K562 (cell line): ENCODE measurements around the gene AMBRA1. TPM values are rescaled to one million over a fixed set of nuclear protein-coding genes. Genes with fewer than 3 reads are reported as not detected.
A peak's percentile ranks its signal among the peaks of the same experiment; 100 is the strongest.

ENCODE experiments used
- CBX1 ChIP-seq: sonication (generic); IDR thresholded peaks from 2 replicates; pipeline ENCODE4 v1.6.1; 2016; ENCODE audit warnings: antibody characterized with exemption, low read depth, mild to moderate bottlenecking
- CBX8 ChIP-seq: fragments of 200-600 bp; sonication (generic); IDR thresholded peaks from 2 replicates; pipeline ENCODE4 v1.6.1; 2012; ENCODE audit warnings: borderline replicate concordance, mixed run types, low read depth, mild to moderate bottlenecking, moderate library complexity, mixed read lengths, low read length, control low read depth, inconsistent platforms; ENCODE audit not compliant: poor library complexity, severe bottlenecking; ENCODE audit errors: extremely low read depth
- CTBP1 ChIP-seq: fragments of 450-650 bp; IDR thresholded peaks from 2 replicates; pipeline ENCODE4 v1.6.1; 2016; ENCODE audit warnings: borderline replicate concordance
- FOXP4 ChIP-seq: sonication (generic); formaldehyde crosslinking; IDR thresholded peaks from 2 replicates; pipeline ENCODE4 v1.8.0; 2022; ENCODE audit warnings: mild to moderate bottlenecking, missing genetic modification reagents, borderline replicate concordance
- HMBOX1 ChIP-seq: sonication (generic); IDR thresholded peaks from 2 replicates; pipeline ENCODE4 v1.6.1; 2016
- IRF1 ChIP-seq: sonication (generic); formaldehyde crosslinking; IDR thresholded peaks from 2 replicates; pipeline ENCODE4 v1.8.0; 2022; ENCODE audit warnings: missing genetic modification reagents, mild to moderate bottlenecking, borderline replicate concordance
- JUND ChIP-seq, 2 experiments: IDR thresholded peaks; 2 replicates in 1 of 2; 3 replicates in 1 of 2; pipeline ENCODE4 v1.6.1; 2011; ENCODE audit warnings: borderline replicate concordance in 2 of 2, low read depth in 2 of 2, low read length in 2 of 2, improper control_type of control experiment in 1 of 2, missing biosample characterization in 1 of 2, missing genetic modification characterization in 1 of 2, missing genetic modification reagents in 1 of 2
- MAFF ChIP-seq: IDR thresholded peaks from 2 replicates; pipeline ENCODE4 v1.6.1; 2012; ENCODE audit warnings: low read length, improper control_type of control experiment
- MAFK ChIP-seq: IDR thresholded peaks from 2 replicates; pipeline ENCODE4 v1.6.1; 2011; ENCODE audit warnings: low read length, improper control_type of control experiment
- MCM7 ChIP-seq, 2 experiments: fragments of 450-650 bp; IDR thresholded peaks; 2 replicates each; pipeline ENCODE4 v1.6.1; 2016 to 2018
- MYBL2 ChIP-seq, 2 experiments: fragments of 450-650 bp in 1 of 2; sonication (generic) in 1 of 2; formaldehyde crosslinking in 1 of 2; IDR thresholded peaks; 2 replicates each; pipeline versions ENCODE4 v1.6.1 to v1.8.1; 2017 to 2022; ENCODE audit warnings: borderline replicate concordance in 1 of 2, inconsistent platforms in 1 of 2, low read depth in 1 of 2, mild to moderate bottlenecking in 1 of 2, missing genetic modification reagents in 1 of 2, moderate library complexity in 1 of 2
- NCOA4 ChIP-seq: fragments of 450-650 bp; IDR thresholded peaks from 2 replicates; pipeline ENCODE4 v1.6.1; 2018; ENCODE audit warnings: mild to moderate bottlenecking; ENCODE audit not compliant: partially characterized antibody
- NCOA6 ChIP-seq: fragments of 450-650 bp; IDR thresholded peaks from 2 replicates; pipeline ENCODE4 v1.6.1; 2017; ENCODE audit warnings: mild to moderate bottlenecking
- NFE2 ChIP-seq: IDR thresholded peaks from 2 replicates; pipeline ENCODE4 v1.6.1; 2014; ENCODE audit warnings: antibody characterized with exemption, low read depth
- PKNOX1 ChIP-seq: fragments of 450-650 bp; IDR thresholded peaks from 2 replicates; pipeline ENCODE4 v1.6.1; 2016
- POLR2B ChIP-seq: fragments of 450-650 bp; IDR thresholded peaks from 2 replicates; pipeline ENCODE4 v1.6.1; 2018; ENCODE audit warnings: low read depth; ENCODE audit not compliant: partially characterized antibody
- SRSF7 ChIP-seq: fragments of 200-400 bp; formaldehyde crosslinking; optimal IDR thresholded peaks from 2 replicates; pipeline ENCODE3; 2017; ENCODE audit warnings: mild to moderate bottlenecking, low read depth, low read length
- TCF7L2 ChIP-seq: fragments of 150-350 bp; IDR thresholded peaks from 2 replicates; pipeline ENCODE4 v1.6.1; 2016; ENCODE audit warnings: low read depth, mild to moderate bottlenecking, low read length, moderate library complexity
- TFAP4 ChIP-seq: sonication (generic); formaldehyde crosslinking; IDR thresholded peaks from 2 replicates; pipeline ENCODE4 v1.8.0; 2022; ENCODE audit warnings: missing genetic modification reagents, mild to moderate bottlenecking, moderate library complexity, borderline replicate concordance
- ZNF165 ChIP-seq: fragments of 250-450 bp; sonication (Bioruptor Pico); IDR thresholded peaks from 2 replicates; pipeline ENCODE4 v1.4.0; 2020; ENCODE audit warnings: borderline replicate concordance
- polyA plus RNA-seq, 8 experiments: library from polyadenylated mRNA; depleted of rRNA in 4 of 8; stranded (reverse) in 5 of 8; unstranded in 3 of 8; fragments of >200 nt; fragmentation: Nextera tagmentation in 2 of 8; fragmentation: Illumina TruSeq in 1 of 8; extraction: Ambion mirVana in 2 of 8; extraction: Trizol in 1 of 8; gene quantifications; 2 replicates each; pipeline versions ENCODE4 v1.2.1 to v1.2.3, GENCODE V29; 2011 to 2014; ENCODE audit warnings: inconsistent platforms in 1 of 8, missing spikeins in 1 of 8
- total RNA-seq, 7 experiments: library from RNA; depleted of rRNA in 6 of 7; stranded (reverse); fragments of >200 nt in 6 of 7; fragmentation: Illumina TruSeq in 2 of 7; extraction: Trizol in 2 of 7; gene quantifications; 2 replicates each; pipeline versions ENCODE4 v1.2.1 to v1.2.3, GENCODE V29; 2011 to 2021; ENCODE audit warnings: low replicate concordance in 1 of 7

AMBRA1 gene
- total and polyA plus RNA-seq, 9 of the 15 experiments (the other 6 are each of a cell fraction or from before 2014, with no cell fraction given), result 0.15 to 24.5 (median 13.0) TPM

GRCh38 chr11:46537537-46538295 is 56.1 kb downstream of the AMBRA1 start (continued):
- TF ChIP-seq IRF1 (CRISPR knock-in tag) (no peak), CBX1 (no peak), CTBP1 (peak; percentile 75), HMBOX1 (peak; percentile 19; the same call in 1 of the 2 replicates), TCF7L2 (no peak), TFAP4 (CRISPR knock-in tag) (no peak), POLR2B (no peak), MCM7 (IDR thresholded peaks at IDR 0.05) (no peak), MYBL2 (IDR thresholded peaks at IDR 0.05; ENCODE audit: low read depth) (no peak), MYBL2 (CRISPR knock-in tag; IDR thresholded peaks at IDR 0.05; ENCODE audit: borderline replicate concordance) (no peak), ZNF165 (no peak), CBX8 (no peak), NFE2 (peak; percentile 93), MAFF (peak; percentile 38; the same call in 1 of the 2 replicates), MAFK (peak; percentile 16; the same call in 1 of the 2 replicates), FOXP4 (CRISPR knock-in tag) (0 out of 2 replicates have a peak, but pooled peaks have one; percentile 25), SRSF7 (no peak), JUND (IDR thresholded peaks at IDR 0.05; ENCODE audit: borderline replicate concordance, low read depth, low read length) (peak; percentile 40; the same call in 1 of the 2 replicates), JUND (tag; IDR thresholded peaks at IDR 0.05; ENCODE audit: borderline replicate concordance, low read depth, low read length) (no peak; the same call in 2 of the 3 replicates), PKNOX1 (peak; percentile 33; the same call in 1 of the 2 replicates), NCOA6 (no peak), NCOA4 (peak; percentile 37)
